Esophagus muscularis mucosa (tissue), 4 donors: Measurements from ENCODE around the gene ANO10. TPM values are rescaled to one million over a fixed set of nuclear protein-coding genes. Genes with fewer than 3 reads are reported as not detected.

Experiments
- DNase-seq: peaks from one replicate; pipeline ENCODE4 v3.0.0-alpha.2; 2017; ENCODE audit errors: extremely low spot score
- H3K27ac ChIP-seq, 4 donors: fragments of 200-600 bp; sonication (generic); replicated peaks in 1 of 4; 1 replicate in 3 of 4; 2 replicates in 1 of 4; pipeline ENCODE4 v1.5.1; 2016 to 2019; ENCODE audit warnings: mild to moderate bottlenecking in 1 of 4
- H3K27me3 ChIP-seq, 4 donors: fragments of 200-600 bp; sonication (generic); one replicate each; pipeline versions ENCODE4 v1.5.1 to v1.6.0; 2016 to 2019
- H3K36me3 ChIP-seq, 4 donors: fragments of 200-600 bp; sonication (generic); one replicate each; pipeline ENCODE4 v1.5.1; 2016 to 2019
- H3K4me1 ChIP-seq, 4 donors: fragments of 200-600 bp; sonication (generic); one replicate each; pipeline ENCODE4 v1.5.1; 2016 to 2019
- H3K4me3 ChIP-seq, 4 donors: fragments of 200-600 bp; sonication (generic); 1 replicate in 2 of 4; 2 replicates in 2 of 4; pipeline ENCODE4 v1.5.1; 2016 to 2019; ENCODE audit warnings: mild to moderate bottlenecking in 4 of 4, moderate library complexity in 1 of 4
- H3K9me3 ChIP-seq, 4 donors: fragments of 200-600 bp; sonication (generic); 1 replicate in 3 of 4; 2 replicates in 1 of 4; pipeline ENCODE4 v1.5.1; 2016 to 2019
- CTCF ChIP-seq, 3 experiments: fragments of 200-600 bp in 2 of 3; fragments of 450-650 bp in 1 of 3; sonication (generic) in 2 of 3; IDR thresholded peaks; one replicate each; pipeline ENCODE4 v1.5.1; 2017 to 2019; ENCODE audit warnings: antibody characterized with exemption in 3 of 3, mild to moderate bottlenecking in 2 of 3, moderate library complexity in 1 of 3
- EP300 ChIP-seq: sonication (generic); formaldehyde crosslinking; IDR thresholded peaks from one replicate; pipeline ENCODE4 v1.6.1; 2017; ENCODE audit warnings: antibody characterized with exemption
- POLR2A ChIP-seq: fragments of 450-650 bp; IDR thresholded peaks from one replicate; pipeline ENCODE4 v1.6.1; 2017; ENCODE audit warnings: antibody characterized with exemption, moderate library complexity, mild to moderate bottlenecking, low read depth
- POLR2AphosphoS5 ChIP-seq, 2 donors: sonication (generic); formaldehyde crosslinking; IDR thresholded peaks; one replicate each; pipeline ENCODE4 v1.6.1; 2017; ENCODE audit warnings: antibody characterized with exemption in 2 of 2
- WGBS: methylation state at CpG from one replicate; pipeline ENCODE4 v1.1.5; 2018; 5-methylcytosine and 5-hydroxymethylcytosine counted together
- intact Hi-C: fragments of 100-400 bp; cut with DNase I; formaldehyde crosslinking; loops from one replicate; pipeline ENCODE4 v1.15.1; 2023
- total RNA-seq, 4 donors: library from RNA; depleted of rRNA; stranded (reverse); fragments of >200 nt; gene quantifications; one replicate each; pipeline versions ENCODE4 v1.1.0 to v1.2.1, GENCODE V29; 2016

The ANO10 gene
- total RNA-seq, 4 donors from 2014 or later, result 19.2 to 26.2 (median 24.0) TPM

GRCh38 chr3:43372809-43373559, 248.8 kb downstream of the ANO10 start:
- intact Hi-C loops, result no loop called here
- DNase-seq, result peak; percentile 31
- no peak overlapping the region for H3K4me3 ChIP-seq

DNA sequence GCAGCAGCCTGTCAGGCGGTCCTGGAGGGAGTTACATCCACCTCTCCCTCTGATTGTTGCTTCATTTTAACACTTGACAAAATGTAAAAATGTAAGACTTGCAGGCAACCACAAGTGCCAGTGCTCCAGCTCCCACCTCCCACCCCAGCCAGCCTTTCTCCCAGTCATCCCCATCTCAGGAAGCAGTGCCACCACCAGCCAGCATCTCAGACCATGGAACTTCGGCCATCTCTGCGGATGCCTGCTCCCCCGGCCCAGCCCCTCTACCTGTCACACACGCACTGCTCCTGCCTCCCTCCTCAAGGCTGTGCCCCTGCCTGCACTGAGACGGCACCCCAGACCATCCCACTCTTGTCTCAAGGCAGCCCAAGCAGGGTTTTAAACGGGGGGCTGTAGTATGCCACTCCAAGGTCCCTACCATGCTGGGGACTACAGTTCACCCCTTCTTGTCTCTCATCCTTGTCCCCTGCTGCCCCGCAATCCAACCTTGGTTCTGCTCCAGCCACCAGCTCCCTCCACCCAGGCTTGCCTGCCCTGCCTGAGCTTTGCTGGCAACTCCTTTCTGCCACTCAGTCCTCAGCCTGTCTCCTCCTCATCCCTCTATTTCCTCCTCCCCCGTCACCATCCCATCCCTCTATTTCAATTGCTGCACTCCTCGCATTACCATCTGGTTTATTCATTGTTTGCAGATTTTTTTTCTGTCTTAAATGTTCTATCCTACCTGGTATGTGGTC, 249.6 kb downstream of the ANO10 start:
- no peaks in the 10 kb centered on the region for H3K36me3 ChIP-seq
- H3K4me1 ChIP-seq, result peaks cover 0 to under 1% (median 0%) of the 10 kb centered on the region in 4 donors
- TF ChIP-seq EP300 (no peak), POLR2A (no peak), CTCF (IDR thresholded peaks at IDR 0.05) (no peak), POLR2AphosphoS5 (IDR thresholded peaks at IDR 0.05) (no peak)
- H3K9me3 ChIP-seq, result no peaks in the 10 kb centered on the region
- WGBS, result 97% methylated on average over 10 of the region's 10 CpGs
- H3K4me3 ChIP-seq, result no peak overlapping the region
- no peak overlapping the region for H3K27ac ChIP-seq
- no peaks in the 10 kb centered on the region for H3K27me3 ChIP-seq
- intact Hi-C loops, result no loop called here
- DNase-seq, result peak; percentile 72

More at GRCh38 chr3:43372809-43373559, 248.8 kb downstream of the ANO10 start:
- no peak overlapping the region for H3K27ac ChIP-seq
- H3K36me3 ChIP-seq, result no peaks in the 10 kb centered on the region
- no peaks in the 10 kb centered on the region for H3K27me3 ChIP-seq
- no peaks in the 10 kb centered on the region for H3K9me3 ChIP-seq
- peaks cover 0 to 9% (median 5%) of the 10 kb centered on the region in 4 donors for H3K4me1 ChIP-seq
- 93% methylated on average over 11 of the region's 11 CpGs for WGBS
- TF ChIP-seq CTCF (IDR thresholded peaks at IDR 0.05), result no peak
- TF ChIP-seq EP300, result no peak
- TF ChIP-seq POLR2A, result no peak
- no peak for TF ChIP-seq POLR2AphosphoS5 (IDR thresholded peaks at IDR 0.05)

GRCh38 chr3:43371494-43371893, 250.3 kb downstream of the ANO10 start:
- Histone ChIP-seq H3K4me1 (peaks cover 4 to 5% (median 5%) of the 10 kb centered on the region in 4 donors), H3K9me3 (no peaks in the 10 kb centered on the region), H3K27ac (no peak overlapping the region), H3K27me3 (no peaks in the 10 kb centered on the region), H3K36me3 (peaks cover 0 to 1% (median 0%) of the 10 kb centered on the region in 4 donors), H3K4me3 (no peak overlapping the region)
- intact Hi-C loops, result no loop called here
- peak; percentile 12 for DNase-seq
- no peak for TF ChIP-seq CTCF (IDR thresholded peaks at IDR 0.05)
- no peak for TF ChIP-seq POLR2AphosphoS5 (IDR thresholded peaks at IDR 0.05)
- TF ChIP-seq POLR2A, result no peak
- 90% methylated on average over 2 of the region's 3 CpGs for WGBS

GRCh38 chr3:43370293-43370980, 251.4 kb downstream of the ANO10 start:
- Histone ChIP-seq H3K36me3 (peaks cover 0 to 11% (median 3%) of the 10 kb centered on the region in 4 donors), H3K27me3 (no peaks in the 10 kb centered on the region), H3K4me3 (no peak overlapping the region), H3K9me3 (no peaks in the 10 kb centered on the region), H3K27ac (no peak overlapping the region), H3K4me1 (peaks cover 4 to 13% (median 12%) of the 10 kb centered on the region in 4 donors)
- intact Hi-C loops, result no loop called here
- TF ChIP-seq CTCF (IDR thresholded peaks at IDR 0.05), result no peak
- no peak for TF ChIP-seq POLR2A
- no peak for TF ChIP-seq POLR2AphosphoS5 (IDR thresholded peaks at IDR 0.05)
- TF ChIP-seq EP300, result no peak
- WGBS, result 86% methylated on average over 5 of the region's 6 CpGs
- peak; percentile 74 for DNase-seq
